Neural cell (in vitro differentiated cells): Measurements from ENCODE around the gene MIGA1.

ENCODE experiments used
- CTCF ChIP-seq: fragments of 450-650 bp; IDR thresholded peaks from 2 replicates; pipeline ENCODE4 v1.5.1; 2014; ENCODE audit warnings: antibody characterized with exemption, mild to moderate bottlenecking, moderate library complexity; ENCODE audit not compliant: poor library complexity, severe bottlenecking
- EZH2 ChIP-seq: fragments of 200-600, 300-800 bp; shearing (Covaris generic), sonication (generic); IDR thresholded peaks from 2 replicates; pipeline ENCODE4 v1.6.1; 2014; ENCODE audit warnings: antibody characterized with exemption, low read length, borderline replicate concordance, mild to moderate bottlenecking; ENCODE audit not compliant: insufficient read depth, poor library complexity, severe bottlenecking

GRCh38 chr1:77732090-77732489 lies 47.4 kb upstream of the MIGA1 start:
- TF ChIP-seq EZH2 (no peak), CTCF (no peak)
